HepG2 (cell line): Measurements from ENCODE around the gene ADAMTS4. TPM values are rescaled to one million over a fixed set of nuclear protein-coding genes. Genes with fewer than 3 reads are reported as not detected.

ENCODE experiments used
- ATAC-seq: fragments of 200-7000 bp; cut with Tn5 transposase; 3 replicates; pipeline ENCODE4 v1.9.1; 2020; ENCODE audit warnings: mild to moderate bottlenecking, moderate library complexity
- BruUV-seq: library from RNA; stranded (reverse); fragments of 400-500 nt; replicated peaks from 2 replicates; lab custom pipeline; 2021; lab: Mats Ljungman, UMichigan
- CTCF ChIA-PET: fragments of 300-600 bp; formaldehyde crosslinking; extraction: SDS; loops from one replicate; lab custom pipeline; 2021; ENCODE audit warnings: low total read pairs, inconsistent platforms, low intra/inter-chr PET ratio; lab: Yijun Ruan, JAX
- POLR2A ChIA-PET: fragments of 350-600 bp; sonication (Branson Sonifier 250); formaldehyde crosslinking; loops from one replicate; lab custom pipeline; 2020; ENCODE audit warnings: antibody characterized with exemption, inconsistent platforms; lab: Yijun Ruan, JAX
- DNase-seq: peaks from one replicate; pipeline ENCODE4 v3.0.0-alpha.2; 2015; ENCODE audit warnings: low spot score
- FAIRE-seq: peaks from 3 replicates; lab custom pipeline; 2011; peaks lifted over from hg19 to GRCh38; lab: Jason Lieb, UNC
- H2AFZ ChIP-seq: one replicate; pipeline ENCODE4 v1.6.1; 2011; ENCODE audit warnings: low read length, inconsistent platforms
- H3K27ac ChIP-seq: fragments of 300-600 bp; 3 replicates; pipeline ENCODE4 v1.8.0; 2011; ENCODE audit warnings: mixed run types, mild to moderate bottlenecking, mixed read lengths, low read length, inconsistent platforms; ENCODE audit not compliant: insufficient read depth; ENCODE audit errors: extremely low read length
- H3K27me3 ChIP-seq, 2 experiments: fragments of 200-600 bp in 1 of 2; 2 replicates in 1 of 2; 3 replicates in 1 of 2; pipeline versions ENCODE4 v1.6.0 to v1.8.0; 2011; ENCODE audit warnings: low read length in 2 of 2, mild to moderate bottlenecking in 2 of 2, moderate library complexity in 2 of 2, inconsistent platforms in 1 of 2; ENCODE audit not compliant: insufficient read depth in 2 of 2, control insufficient read depth in 1 of 2
- H3K36me3 ChIP-seq, 2 experiments: fragments of 200-600 bp in 1 of 2; replicated peaks in 1 of 2; 2 replicates in 1 of 2; 3 replicates in 1 of 2; pipeline versions ENCODE4 v1.5.1 to v1.8.0; 2011; ENCODE audit warnings: low read length in 2 of 2, inconsistent platforms in 1 of 2; ENCODE audit not compliant: insufficient read depth in 2 of 2, control insufficient read depth in 1 of 2
- H3K4me1 ChIP-seq: 2 replicates; pipeline ENCODE4 v1.5.1; 2012; ENCODE audit warnings: low read length, inconsistent platforms; ENCODE audit not compliant: insufficient read depth
- H3K4me2 ChIP-seq: 2 replicates; pipeline ENCODE4 v1.6.0; 2011; ENCODE audit warnings: low read depth, low read length, inconsistent platforms
- H3K4me3 ChIP-seq, 3 experiments: fragments of 200-600 bp in 1 of 3; sonication (generic), shearing (Covaris generic) in 1 of 3; replicated peaks in 1 of 3; 2 replicates each; pipeline ENCODE4 v1.5.1; 2011 to 2016; ENCODE audit warnings: low read length in 3 of 3, inconsistent platforms in 2 of 3, low read depth in 2 of 3, mild to moderate bottlenecking in 2 of 3, control low read depth in 1 of 3, mixed read lengths in 1 of 3; ENCODE audit not compliant: insufficient read depth in 1 of 3
- H3K79me2 ChIP-seq: one replicate; pipeline ENCODE4 v1.6.1; 2011; ENCODE audit warnings: low read length, inconsistent platforms; ENCODE audit not compliant: insufficient read depth
- H3K9ac ChIP-seq: 2 replicates; pipeline ENCODE4 v1.6.0; 2011; ENCODE audit warnings: mild to moderate bottlenecking, low read depth, low read length, inconsistent platforms; ENCODE audit not compliant: insufficient read depth
- H3K9me3 ChIP-seq: 2 replicates; pipeline ENCODE4 v1.5.1; 2012; ENCODE audit warnings: mild to moderate bottlenecking, low read length
- H4K20me1 ChIP-seq: 2 replicates; pipeline ENCODE4 v1.6.0; 2011; ENCODE audit warnings: inconsistent platforms, mild to moderate bottlenecking, low read length, moderate library complexity; ENCODE audit not compliant: insufficient read depth
- FOXO1 ChIP-seq: sonication (generic); formaldehyde crosslinking; IDR thresholded peaks from 2 replicates; pipeline ENCODE4 v1.4.0; 2020; ENCODE audit warnings: missing genetic modification reagents
- MED13 ChIP-seq: sonication (generic); formaldehyde crosslinking; IDR thresholded peaks from 2 replicates; pipeline ENCODE4 v1.5.0; 2020; ENCODE audit warnings: missing genetic modification reagents
- SATB2 ChIP-seq: sonication (generic); formaldehyde crosslinking; IDR thresholded peaks from 2 replicates; pipeline ENCODE4 v1.5.0; 2020; ENCODE audit warnings: missing genetic modification reagents
- WGBS: methylation state at CpG from one replicate; pipeline ENCODE4 v1.1.6; 2017; ENCODE audit warnings: low lambda C conversion rate; 5-methylcytosine and 5-hydroxymethylcytosine counted together
- in situ Hi-C: cut with HindIII; loops from 2 replicates; pipeline ENCODE4 v1.10.0; 2017; ENCODE audit warnings: low pct_unique_long_range_greater_than_20kb; ENCODE audit not compliant: extremely low pct_ligation_motif_present
- intact Hi-C: fragments of 100-400 bp; cut with micrococcal nuclease; formaldehyde crosslinking; loops from one replicate; pipeline ENCODE4 v1.10.0; 2022; ENCODE audit not compliant: unreplicated experiment
- polyA plus RNA-seq, 8 experiments: library from polyadenylated mRNA; depleted of rRNA in 3 of 8; stranded (reverse) in 7 of 8; unstranded in 1 of 8; fragments of >200 nt; fragmentation: Illumina TruSeq in 4 of 8; extraction: Trizol in 4 of 8; gene quantifications; 2 replicates each; pipeline versions ENCODE4 v1.2.1 to v1.2.3, GENCODE V29; 2011 to 2016; ENCODE audit warnings: low read depth in 4 of 8, missing spikeins in 1 of 8, mixed read lengths in 1 of 8; ENCODE audit not compliant: insufficient read depth in 1 of 8
- total RNA-seq, 5 experiments: library from RNA; depleted of rRNA; stranded (reverse); fragments of >200 nt; fragmentation: Illumina TruSeq; extraction: Trizol; gene quantifications; 2 replicates each; pipeline ENCODE4 v1.2.3, GENCODE V29; 2016; ENCODE audit warnings: low read depth in 1 of 5
- TF ChIP-seq, protein P1 (sequence below): sonication (generic); formaldehyde crosslinking; IDR thresholded peaks from 2 replicates; pipeline ENCODE4 v1.4.0; 2020; ENCODE audit warnings: missing genetic modification reagents
- TF ChIP-seq, protein P2 (sequence below): sonication (generic); formaldehyde crosslinking; IDR thresholded peaks from 2 replicates; pipeline ENCODE4 v1.5.0; 2020; ENCODE audit warnings: missing genetic modification reagents, mild to moderate bottlenecking, borderline replicate concordance
- TF ChIP-seq, protein P3 (sequence below): sonication (generic); formaldehyde crosslinking; IDR thresholded peaks from 2 replicates; pipeline ENCODE4 v1.9.0; 2021; ENCODE audit warnings: missing genetic modification reagents, mild to moderate bottlenecking, borderline replicate concordance
- TF ChIP-seq, protein P4 (sequence below): IDR thresholded peaks from 2 replicates; pipeline ENCODE4 v1.6.1; 2016; ENCODE audit warnings: missing compliant biosample characterization, missing genetic modification reagents, borderline replicate concordance

Gene ADAMTS4
- total and polyA plus RNA-seq, 2 of the 13 experiments (the other 11 are each of a cell fraction or from before 2014, with no cell fraction given), result 0.51 to 1.7 TPM

DNA sequence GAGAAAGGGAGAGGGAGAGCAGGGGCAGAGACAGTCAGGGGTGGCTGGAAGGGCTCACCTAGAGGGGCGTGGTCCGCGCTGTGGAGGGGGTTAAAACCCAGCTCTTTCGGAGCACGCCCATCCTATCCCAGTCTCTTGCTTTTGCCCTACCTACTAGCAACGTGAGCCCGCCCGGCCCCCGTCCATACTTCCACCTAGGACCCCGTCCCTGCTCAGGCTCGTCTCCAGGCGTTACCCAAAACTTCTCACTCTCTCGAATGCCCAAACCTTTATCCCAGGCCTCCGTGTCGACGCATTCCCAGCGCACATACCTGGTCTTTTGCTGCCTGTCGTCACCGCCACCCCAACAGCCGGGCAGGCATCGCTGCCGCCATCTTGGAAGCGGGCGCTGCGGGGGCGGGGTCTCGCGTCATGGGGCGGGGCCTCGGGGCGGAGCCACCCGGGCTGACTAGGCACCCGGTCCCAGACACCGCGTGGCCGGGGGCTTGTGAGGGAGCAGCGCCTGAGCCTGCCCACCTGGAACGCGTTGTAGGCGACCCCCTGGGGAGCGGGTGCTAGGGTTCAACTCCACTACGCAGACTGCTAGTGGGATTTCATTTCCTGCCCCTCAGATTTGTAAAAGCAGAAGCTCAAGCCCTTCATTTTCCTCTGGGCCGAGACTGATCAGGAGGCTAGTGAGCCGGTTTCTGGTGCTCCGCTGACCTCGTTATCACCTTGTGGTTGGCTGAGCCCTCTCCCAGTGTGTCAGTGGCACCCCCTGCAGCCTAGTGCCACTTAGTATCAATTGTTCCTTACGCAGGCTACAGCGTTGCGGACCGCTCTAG is 21.5 kb downstream of the ADAMTS4 start, which contains the start of gene B4GALT3 (continued):
- TF ChIP-seq SATB2 (0 out of 2 replicates have a peak, but pooled peaks have one; percentile 39), FOXO1 (CRISPR knock-in tag) (peak; percentile 17; the same call in 1 of the 2 replicates)
- TF ChIP-seq, protein P1, sequence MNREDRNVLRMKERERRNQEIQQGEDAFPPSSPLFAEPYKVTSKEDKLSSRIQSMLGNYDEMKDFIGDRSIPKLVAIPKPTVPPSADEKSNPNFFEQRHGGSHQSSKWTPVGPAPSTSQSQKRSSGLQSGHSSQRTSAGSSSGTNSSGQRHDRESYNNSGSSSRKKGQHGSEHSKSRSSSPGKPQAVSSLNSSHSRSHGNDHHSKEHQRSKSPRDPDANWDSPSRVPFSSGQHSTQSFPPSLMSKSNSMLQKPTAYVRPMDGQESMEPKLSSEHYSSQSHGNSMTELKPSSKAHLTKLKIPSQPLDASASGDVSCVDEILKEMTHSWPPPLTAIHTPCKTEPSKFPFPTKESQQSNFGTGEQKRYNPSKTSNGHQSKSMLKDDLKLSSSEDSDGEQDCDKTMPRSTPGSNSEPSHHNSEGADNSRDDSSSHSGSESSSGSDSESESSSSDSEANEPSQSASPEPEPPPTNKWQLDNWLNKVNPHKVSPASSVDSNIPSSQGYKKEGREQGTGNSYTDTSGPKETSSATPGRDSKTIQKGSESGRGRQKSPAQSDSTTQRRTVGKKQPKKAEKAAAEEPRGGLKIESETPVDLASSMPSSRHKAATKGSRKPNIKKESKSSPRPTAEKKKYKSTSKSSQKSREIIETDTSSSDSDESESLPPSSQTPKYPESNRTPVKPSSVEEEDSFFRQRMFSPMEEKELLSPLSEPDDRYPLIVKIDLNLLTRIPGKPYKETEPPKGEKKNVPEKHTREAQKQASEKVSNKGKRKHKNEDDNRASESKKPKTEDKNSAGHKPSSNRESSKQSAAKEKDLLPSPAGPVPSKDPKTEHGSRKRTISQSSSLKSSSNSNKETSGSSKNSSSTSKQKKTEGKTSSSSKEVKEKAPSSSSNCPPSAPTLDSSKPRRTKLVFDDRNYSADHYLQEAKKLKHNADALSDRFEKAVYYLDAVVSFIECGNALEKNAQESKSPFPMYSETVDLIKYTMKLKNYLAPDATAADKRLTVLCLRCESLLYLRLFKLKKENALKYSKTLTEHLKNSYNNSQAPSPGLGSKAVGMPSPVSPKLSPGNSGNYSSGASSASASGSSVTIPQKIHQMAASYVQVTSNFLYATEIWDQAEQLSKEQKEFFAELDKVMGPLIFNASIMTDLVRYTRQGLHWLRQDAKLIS, result no peak

DNA sequence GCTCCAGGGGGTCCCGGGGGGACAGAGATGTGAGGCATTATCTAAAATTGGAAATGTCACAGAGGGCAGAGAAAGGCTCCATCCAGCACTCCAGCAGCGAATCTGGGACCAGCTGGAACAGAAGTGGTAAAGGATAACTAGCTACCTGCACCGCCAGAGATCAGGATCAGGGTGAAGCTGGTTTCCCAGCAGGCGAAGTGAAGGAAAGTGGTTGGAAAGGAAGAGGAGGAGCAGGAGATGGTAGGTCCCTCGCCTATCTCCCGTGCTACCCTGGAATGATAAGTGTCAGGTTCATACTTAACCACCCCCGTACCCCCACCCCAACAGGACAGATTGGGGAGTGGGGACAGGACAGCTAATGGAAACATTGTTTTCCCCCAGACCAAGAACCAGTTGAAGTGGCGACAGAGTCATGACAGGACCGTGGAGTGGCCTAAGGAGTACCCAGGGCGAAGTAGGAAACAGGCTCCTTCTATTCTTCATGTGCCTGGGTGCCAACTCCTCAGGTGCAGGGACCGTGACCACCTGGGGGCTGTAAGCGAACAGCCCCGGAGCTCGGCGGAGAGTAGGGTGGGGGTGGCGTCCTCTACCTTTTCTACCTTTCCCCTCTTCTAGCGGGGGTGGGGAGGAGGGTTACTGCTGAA is 22.3 kb downstream of the ADAMTS4 start:
- TF ChIP-seq, protein P2, sequence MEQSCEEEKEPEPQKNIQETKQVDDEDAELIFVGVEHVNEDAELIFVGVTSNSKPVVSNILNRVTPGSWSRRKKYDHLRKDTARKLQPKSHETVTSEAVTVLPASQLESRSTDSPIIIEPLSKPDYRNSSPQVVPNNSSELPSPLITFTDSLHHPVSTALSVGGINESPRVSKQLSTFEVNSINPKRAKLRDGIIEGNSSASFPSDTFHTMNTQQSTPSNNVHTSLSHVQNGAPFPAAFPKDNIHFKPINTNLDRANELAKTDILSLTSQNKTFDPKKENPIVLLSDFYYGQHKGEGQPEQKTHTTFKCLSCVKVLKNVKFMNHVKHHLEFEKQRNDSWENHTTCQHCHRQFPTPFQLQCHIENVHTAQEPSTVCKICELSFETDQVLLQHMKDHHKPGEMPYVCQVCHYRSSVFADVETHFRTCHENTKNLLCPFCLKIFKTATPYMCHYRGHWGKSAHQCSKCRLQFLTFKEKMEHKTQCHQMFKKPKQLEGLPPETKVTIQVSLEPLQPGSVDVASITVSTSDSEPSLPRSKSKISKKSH, result no peak
- TF ChIP-seq, protein P3, sequence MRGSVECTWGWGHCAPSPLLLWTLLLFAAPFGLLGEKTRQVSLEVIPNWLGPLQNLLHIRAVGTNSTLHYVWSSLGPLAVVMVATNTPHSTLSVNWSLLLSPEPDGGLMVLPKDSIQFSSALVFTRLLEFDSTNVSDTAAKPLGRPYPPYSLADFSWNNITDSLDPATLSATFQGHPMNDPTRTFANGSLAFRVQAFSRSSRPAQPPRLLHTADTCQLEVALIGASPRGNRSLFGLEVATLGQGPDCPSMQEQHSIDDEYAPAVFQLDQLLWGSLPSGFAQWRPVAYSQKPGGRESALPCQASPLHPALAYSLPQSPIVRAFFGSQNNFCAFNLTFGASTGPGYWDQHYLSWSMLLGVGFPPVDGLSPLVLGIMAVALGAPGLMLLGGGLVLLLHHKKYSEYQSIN (CRISPR knock-in tag), result 0 out of 2 replicates have a peak, but pooled peaks have one; percentile 9
- 0 out of 2 replicates have a peak, but pooled peaks have one; percentile 1 for TF ChIP-seq MED13 (CRISPR knock-in tag)
- TF ChIP-seq, protein P4, sequence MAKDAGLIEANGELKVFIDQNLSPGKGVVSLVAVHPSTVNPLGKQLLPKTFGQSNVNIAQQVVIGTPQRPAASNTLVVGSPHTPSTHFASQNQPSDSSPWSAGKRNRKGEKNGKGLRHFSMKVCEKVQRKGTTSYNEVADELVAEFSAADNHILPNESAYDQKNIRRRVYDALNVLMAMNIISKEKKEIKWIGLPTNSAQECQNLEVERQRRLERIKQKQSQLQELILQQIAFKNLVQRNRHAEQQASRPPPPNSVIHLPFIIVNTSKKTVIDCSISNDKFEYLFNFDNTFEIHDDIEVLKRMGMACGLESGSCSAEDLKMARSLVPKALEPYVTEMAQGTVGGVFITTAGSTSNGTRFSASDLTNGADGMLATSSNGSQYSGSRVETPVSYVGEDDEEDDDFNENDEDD (CRISPR knock-in tag), result no peak
- H3K36me3 ChIP-seq, result peaks cover 4 to 30% of the 10 kb centered on the region in 2 experiments
- peak overlapping the region; percentile 83 to 92 (median 83) for H3K4me3 ChIP-seq
- intact Hi-C loops (no loop called here), in situ Hi-C loops (no loop called here)
- ChIA-PET POLR2A (interaction anchor here (0.8 to 2.1 kb wide), 10 partner anchors 9 to 138 kb away, joined by 3 to 27 read pairs (median 4); partner anchors contain the start of genes ADAMTS4, APOA2, NDUFS2 and NIT1), CTCF (interaction anchor here (1.5 kb wide), 1 partner anchor 10 kb away, joined by 4 read pairs; the partner anchor contains the start of gene PPOX)
- no TSS peak for BruUV-seq
- H2AFZ ChIP-seq, result no peak overlapping the region
- WGBS, result 23% methylated on average over 16 of the region's 17 CpGs
- peaks cover 19% of the 10 kb centered on the region for H3K4me1 ChIP-seq
- no peaks in the 10 kb centered on the region; a peak in 1 of 5 replicates for H3K27me3 ChIP-seq
- no peaks in the 10 kb centered on the region for H3K9me3 ChIP-seq
- FAIRE-seq (no peak), ATAC-seq (peak; percentile 9; the same call in 2 of the 3 replicates), DNase-seq (no peak)
- H4K20me1 ChIP-seq, result no peaks in the 10 kb centered on the region
- H3K4me2 ChIP-seq, result peak overlapping the region; percentile 96
- peaks cover 10% of the 10 kb centered on the region for H3K79me2 ChIP-seq
- peak overlapping the region; percentile 84 for H3K9ac ChIP-seq
- H3K27ac ChIP-seq, result peak overlapping the region; percentile 79
